ENCODE results near the gene FAM9C. TPM values are rescaled to one million over a fixed set of nuclear protein-coding genes. Genes with fewer than 3 reads are reported as not detected.
A peak's percentile ranks its signal among the peaks of the same experiment; 100 is the strongest.
"Not testable (repeated sequence)": the region's sequence is repeated elsewhere in the genome, so short reads cannot be mapped to it uniquely, and the experiment has no call there.

Gene FAM9C
- total RNA-seq, 1 donor from 2014 or later, result under 0.01 TPM

- H3K27ac ChIP-seq (ENCODE audit: low read depth, low read length), result no peak overlapping the region
- no peak overlapping the region for H3K4me3 ChIP-seq (ENCODE audit: low read length in 3 of 3)
- no peaks in the 10 kb centered on the region for H3K27me3 ChIP-seq (ENCODE audit: control insufficient read depth in 3 of 3, insufficient read depth in 3 of 3, low read length in 3 of 3)
- no peaks in the 10 kb centered on the region for H3K9me3 ChIP-seq (ENCODE audit: control insufficient read depth in 3 of 3, low read length in 3 of 3)
- H3K36me3 ChIP-seq (ENCODE audit: control insufficient read depth in 3 of 3, insufficient read depth in 3 of 3, low read length in 3 of 3), result no peaks in the 10 kb centered on the region
- H3K9ac ChIP-seq (ENCODE audit: low read depth in 1 of 3, low read length in 3 of 3), result no peak overlapping the region
- H3K4me1 ChIP-seq (ENCODE audit: control insufficient read depth in 3 of 3, insufficient read depth in 3 of 3, low read length in 3 of 3), result peaks cover 0 to 3% (median 2%) of the 10 kb centered on the region in 3 donors
These were observed 20.4 kb downstream of the FAM9C start for GRCh38 chrX:13023979-13024378.

- no peak overlapping the region for H3K9ac ChIP-seq (ENCODE audit: low read depth in 1 of 3, low read length in 3 of 3)
- H3K27me3 ChIP-seq (ENCODE audit: control insufficient read depth in 3 of 3, insufficient read depth in 3 of 3, low read length in 3 of 3), result no peaks in the 10 kb centered on the region
- no peaks in the 10 kb centered on the region for H3K36me3 ChIP-seq (ENCODE audit: control insufficient read depth in 3 of 3, insufficient read depth in 3 of 3, low read length in 3 of 3)
- no peak overlapping the region for H3K27ac ChIP-seq (ENCODE audit: low read depth, low read length)
- H3K4me1 ChIP-seq (ENCODE audit: control insufficient read depth in 3 of 3, insufficient read depth in 3 of 3, low read length in 3 of 3), result no peaks in the 10 kb centered on the region
- no peaks in the 10 kb centered on the region for H3K9me3 ChIP-seq (ENCODE audit: control insufficient read depth in 3 of 3, low read length in 3 of 3)
- no peak overlapping the region for H3K4me3 ChIP-seq (ENCODE audit: low read length in 3 of 3)
These were observed 20.9 kb downstream of the FAM9C start for GRCh38 chrX:13023567-13023966.

GRCh38 chrX:13022926-13023325 is 21.5 kb downstream of the FAM9C start:
- Histone ChIP-seq H3K27ac (ENCODE audit: low read depth, low read length) (no peak overlapping the region), H3K4me3 (ENCODE audit: low read length in 3 of 3) (no peak overlapping the region), H3K9ac (ENCODE audit: low read depth in 1 of 3, low read length in 3 of 3) (no peak overlapping the region), H3K36me3 (ENCODE audit: control insufficient read depth in 3 of 3, insufficient read depth in 3 of 3, low read length in 3 of 3) (no peaks in the 10 kb centered on the region), H3K4me1 (ENCODE audit: control insufficient read depth in 3 of 3, insufficient read depth in 3 of 3, low read length in 3 of 3) (no peaks in the 10 kb centered on the region), H3K27me3 (ENCODE audit: control insufficient read depth in 3 of 3, insufficient read depth in 3 of 3, low read length in 3 of 3) (no peaks in the 10 kb centered on the region), H3K9me3 (ENCODE audit: control insufficient read depth in 3 of 3, low read length in 3 of 3) (no peaks in the 10 kb centered on the region)

- H3K27ac ChIP-seq (ENCODE audit: low read depth, low read length); H3K36me3 ChIP-seq (ENCODE audit: control insufficient read depth in 3 of 3, insufficient read depth in 3 of 3, low read length in 3 of 3); H3K27me3 ChIP-seq (ENCODE audit: control insufficient read depth in 3 of 3, insufficient read depth in 3 of 3, low read length in 3 of 3); H3K9ac ChIP-seq (ENCODE audit: low read depth in 1 of 3, low read length in 3 of 3); H3K4me1 ChIP-seq (ENCODE audit: control insufficient read depth in 3 of 3, insufficient read depth in 3 of 3, low read length in 3 of 3); H3K4me3 ChIP-seq (ENCODE audit: low read length in 3 of 3); H3K9me3 ChIP-seq (ENCODE audit: control insufficient read depth in 3 of 3, low read length in 3 of 3): not testable (repeated sequence)
These were observed 27.7 kb downstream of the FAM9C start for GRCh38 chrX:13016731-13017130.

- Histone ChIP-seq H3K27ac (ENCODE audit: low read depth, low read length) (no peak overlapping the region), H3K27me3 (ENCODE audit: control insufficient read depth in 3 of 3, insufficient read depth in 3 of 3, low read length in 3 of 3) (no peaks in the 10 kb centered on the region), H3K9ac (ENCODE audit: low read depth in 1 of 3, low read length in 3 of 3) (no peak overlapping the region), H3K4me3 (ENCODE audit: low read length in 3 of 3) (no peak overlapping the region), H3K36me3 (ENCODE audit: control insufficient read depth in 3 of 3, insufficient read depth in 3 of 3, low read length in 3 of 3) (no peaks in the 10 kb centered on the region), H3K4me1 (ENCODE audit: control insufficient read depth in 3 of 3, insufficient read depth in 3 of 3, low read length in 3 of 3) (no peaks in the 10 kb centered on the region), H3K9me3 (ENCODE audit: control insufficient read depth in 3 of 3, low read length in 3 of 3) (no peaks in the 10 kb centered on the region)
These were observed 28.7 kb downstream of the FAM9C start for GRCh38 chrX:13015536-13016236.

- Histone ChIP-seq H3K36me3 (ENCODE audit: control insufficient read depth in 3 of 3, insufficient read depth in 3 of 3, low read length in 3 of 3) (no peaks in the 10 kb centered on the region), H3K9me3 (ENCODE audit: control insufficient read depth in 3 of 3, low read length in 3 of 3) (no peaks in the 10 kb centered on the region), H3K4me1 (ENCODE audit: control insufficient read depth in 3 of 3, insufficient read depth in 3 of 3, low read length in 3 of 3) (no peaks in the 10 kb centered on the region), H3K4me3 (ENCODE audit: low read length in 3 of 3) (no peak overlapping the region), H3K27me3 (ENCODE audit: control insufficient read depth in 3 of 3, insufficient read depth in 3 of 3, low read length in 3 of 3) (no peaks in the 10 kb centered on the region), H3K9ac (ENCODE audit: low read depth in 1 of 3, low read length in 3 of 3) (no peak overlapping the region), H3K27ac (ENCODE audit: low read depth, low read length) (no peak overlapping the region)
These were observed 30.0 kb downstream of the FAM9C start for GRCh38 chrX:13014111-13015096.

- Histone ChIP-seq H3K36me3 (ENCODE audit: control insufficient read depth in 3 of 3, insufficient read depth in 3 of 3, low read length in 3 of 3) (no peaks in the 10 kb centered on the region), H3K27ac (ENCODE audit: low read depth, low read length) (peak overlapping the region; percentile 23), H3K9me3 (ENCODE audit: control insufficient read depth in 3 of 3, low read length in 3 of 3) (no peaks in the 10 kb centered on the region), H3K4me3 (ENCODE audit: low read length in 3 of 3) (no peak overlapping the region), H3K4me1 (ENCODE audit: control insufficient read depth in 3 of 3, insufficient read depth in 3 of 3, low read length in 3 of 3) (no peaks in the 10 kb centered on the region), H3K27me3 (ENCODE audit: control insufficient read depth in 3 of 3, insufficient read depth in 3 of 3, low read length in 3 of 3) (no peaks in the 10 kb centered on the region), H3K9ac (ENCODE audit: low read depth in 1 of 3, low read length in 3 of 3) (no peak overlapping the region)
These were observed 30.9 kb downstream of the FAM9C start for GRCh38 chrX:13013363-13014110.

GRCh38 chrX:13010546-13010945 is 33.9 kb downstream of the FAM9C start:
- no peaks in the 10 kb centered on the region for H3K9me3 ChIP-seq (ENCODE audit: control insufficient read depth in 3 of 3, low read length in 3 of 3)
- no peaks in the 10 kb centered on the region for H3K36me3 ChIP-seq (ENCODE audit: control insufficient read depth in 3 of 3, insufficient read depth in 3 of 3, low read length in 3 of 3)
- H3K4me3 ChIP-seq (ENCODE audit: low read length in 3 of 3), result no peak overlapping the region
- H3K9ac ChIP-seq (ENCODE audit: low read depth in 1 of 3, low read length in 3 of 3), result no peak overlapping the region
- no peaks in the 10 kb centered on the region for H3K4me1 ChIP-seq (ENCODE audit: control insufficient read depth in 3 of 3, insufficient read depth in 3 of 3, low read length in 3 of 3)
- H3K27ac ChIP-seq (ENCODE audit: low read depth, low read length), result no peak overlapping the region
- no peaks in the 10 kb centered on the region for H3K27me3 ChIP-seq (ENCODE audit: control insufficient read depth in 3 of 3, insufficient read depth in 3 of 3, low read length in 3 of 3)

GRCh38 chrX:13009844-13010243 is 34.6 kb downstream of the FAM9C start:
- no peak overlapping the region for H3K27ac ChIP-seq (ENCODE audit: low read depth, low read length)
- no peak overlapping the region for H3K9ac ChIP-seq (ENCODE audit: low read depth in 1 of 3, low read length in 3 of 3)
- no peaks in the 10 kb centered on the region for H3K27me3 ChIP-seq (ENCODE audit: control insufficient read depth in 3 of 3, insufficient read depth in 3 of 3, low read length in 3 of 3)
- H3K4me3 ChIP-seq (ENCODE audit: low read length in 3 of 3), result no peak overlapping the region
- no peaks in the 10 kb centered on the region for H3K9me3 ChIP-seq (ENCODE audit: control insufficient read depth in 3 of 3, low read length in 3 of 3)
- no peaks in the 10 kb centered on the region for H3K4me1 ChIP-seq (ENCODE audit: control insufficient read depth in 3 of 3, insufficient read depth in 3 of 3, low read length in 3 of 3)
- H3K36me3 ChIP-seq (ENCODE audit: control insufficient read depth in 3 of 3, insufficient read depth in 3 of 3, low read length in 3 of 3), result no peaks in the 10 kb centered on the region

Data from skeletal muscle tissue (tissue), 4 donors.